LNCaP clone FGC (cell line): ENCODE data around the gene IFNLR1.

Source experiments
- DNase-seq: peaks from one replicate; pipeline ENCODE4 v3.0.0-alpha.2; 2011; ENCODE audit warnings: low read depth
- H3K4me3 ChIP-seq: 2 replicates; pipeline ENCODE4 v1.5.1; 2011; ENCODE audit warnings: mild to moderate bottlenecking, low read depth, low read length, control low read depth
- CTCF ChIP-seq: IDR thresholded peaks from 2 replicates; pipeline ENCODE4 v1.5.1; 2012; ENCODE audit warnings: mild to moderate bottlenecking; ENCODE audit not compliant: control insufficient read depth, insufficient read depth; ENCODE audit errors: extremely low read depth

IFNLR1 gene

GRCh38 chr1:24113641-24114033 lies 73.5 kb downstream of the IFNLR1 start:
- no peak for DNase-seq
- H3K4me3 ChIP-seq = no peak overlapping the region
- TF ChIP-seq CTCF = no peak

- TF ChIP-seq CTCF = peak; percentile 51
- H3K4me3 ChIP-seq = no peak within 1 kb of the TSS
- no peak for DNase-seq
These were observed 74.9 kb downstream of the IFNLR1 start, which contains the start of gene MYOM3 for GRCh38 chr1:24111996-24112779. Gene MYOM3 (minus strand): TSS chr1:24112135. CDS start chr1:24108636, 3,499 bp downstream.

- no peak for DNase-seq
- no peak overlapping the region for H3K4me3 ChIP-seq
- no peak for TF ChIP-seq CTCF
These were observed 75.7 kb downstream of the IFNLR1 start for GRCh38 chr1:24111262-24111995.

- no peak for DNase-seq
- H3K4me3 ChIP-seq = no peak overlapping the region
- TF ChIP-seq CTCF = no peak
These were observed 76.3 kb downstream of the IFNLR1 start for GRCh38 chr1:24110642-24111261.

- no peak for TF ChIP-seq CTCF
- DNase-seq = no peak
These were observed 77.2 kb downstream of the IFNLR1 start for GRCh38 chr1:24109686-24110475.

GRCh38 chr1:24109166-24109483 lies 78.0 kb downstream of the IFNLR1 start:
- no peak for TF ChIP-seq CTCF
- no peak overlapping the region for H3K4me3 ChIP-seq

More at GRCh38 chr1:24109686-24110475, 77.2 kb downstream of the IFNLR1 start:
- H3K4me3 ChIP-seq = no peak overlapping the region

More at GRCh38 chr1:24109166-24109483, 78.0 kb downstream of the IFNLR1 start:
- DNase-seq = no peak
